Right cardiac atrium (tissue), 5 donors: ENCODE results near the gene ATG10. TPM values are rescaled to one million over a fixed set of nuclear protein-coding genes. Genes with fewer than 3 reads are reported as not detected.

Experiments used
- ATAC-seq, 2 donors: fragments of 200-7000 bp; cut with Tn5 transposase; one replicate each; pipeline versions ENCODE4 v1.8.0 to v1.9.1; 2020; ENCODE audit warnings: moderate library complexity in 2 of 2, mild to moderate bottlenecking in 1 of 2
- DNase-seq, 3 donors: peaks; one replicate each; pipeline ENCODE4 v3.0.0-alpha.2; 2020
- H3K27ac ChIP-seq: one replicate; pipeline ENCODE4 v1.5.1; 2013; ENCODE audit warnings: mild to moderate bottlenecking, low read length, control low read depth, moderate library complexity
- H3K27me3 ChIP-seq: one replicate; pipeline ENCODE4 v1.6.1; 2013; ENCODE audit not compliant: control insufficient read depth, insufficient read depth
- H3K4me1 ChIP-seq: one replicate; pipeline ENCODE4 v1.6.1; 2013; ENCODE audit warnings: low read length; ENCODE audit not compliant: control insufficient read depth, insufficient read depth
- H3K4me3 ChIP-seq: one replicate; pipeline ENCODE4 v1.5.1; 2013; ENCODE audit warnings: low read length, control low read depth
- H3K9me3 ChIP-seq: one replicate; pipeline ENCODE4 v1.6.1; 2013; ENCODE audit warnings: low read length; ENCODE audit not compliant: control insufficient read depth
- WGBS: extraction: QIAGEN DNeasy Blood & Tissue Kit; methylation state at CpG from one replicate; pipeline ENCODE4 v1.1.7; 2013; 5-methylcytosine and 5-hydroxymethylcytosine counted together
- intact Hi-C, 4 donors: fragments of 100-400 bp; cut with DNase I; formaldehyde crosslinking; loops; one replicate each; pipeline versions ENCODE4 v1.11.0 to v1.14.0; 2022 to 2023
- polyA plus RNA-seq: library from polyadenylated mRNA; stranded (reverse); fragments of 200-250 nt; gene quantifications from one replicate; pipeline ENCODE4 v1.2.3, GENCODE V29; 2013
- total RNA-seq, 4 donors: library from RNA; stranded (reverse); fragmentation: NEBNext Ultra II Directional; extraction: Animal tissue kit (Norgen Biotek cat#: 25700); gene quantifications; one replicate each; pipeline ENCODE4 v1.2.1, GENCODE V29; 2021
- donor health status: healthy with polysubstance abuse.
- donor health status: DM: no; HTN: yes; CAD: no.
- donor health status: DM: no; HTN: no; CAD: no.
- donor health status: DM: no; HTN: yes; CAD: no; lungs with severe emphysema.
- donor health status: DM: yes; HTN: yes; CAD: no.

The ATG10 gene
- total and polyA plus RNA-seq, 5 donors: 4.8 to 7.6 (median 5.3) TPM

DNA sequence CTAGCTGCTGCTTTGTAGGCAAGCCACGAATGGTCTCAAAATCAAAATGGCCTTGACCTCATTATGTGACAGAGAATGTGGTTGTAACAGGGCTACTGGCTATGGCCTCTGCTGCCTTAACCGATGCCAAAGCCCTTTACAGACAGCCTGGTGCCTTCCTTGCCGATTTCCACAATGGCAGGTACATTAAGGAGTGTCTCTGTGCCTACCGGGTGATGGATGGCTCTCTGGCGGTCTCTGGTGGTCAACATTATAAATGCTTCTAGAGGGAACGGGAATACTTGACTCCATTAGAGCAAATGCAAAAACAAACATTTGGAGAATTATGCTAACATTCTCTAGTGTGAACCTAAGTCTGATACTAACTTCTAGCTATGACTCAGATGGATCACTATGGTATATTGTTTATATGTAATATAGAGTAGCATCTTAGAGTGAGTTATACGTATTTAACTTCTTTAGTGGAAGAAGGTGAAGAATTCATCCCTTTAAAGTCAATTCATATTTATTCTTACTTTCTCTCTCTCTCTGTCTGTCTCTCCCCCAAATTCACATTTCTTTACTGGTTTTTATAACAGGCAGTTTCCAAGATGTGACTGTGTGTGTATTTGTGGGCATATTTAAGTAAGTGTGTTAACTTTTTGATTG is 253.8 kb downstream of the ATG10 start:
- 28% methylated on average over 7 of the region's 7 CpGs for WGBS
- intact Hi-C loops: loop anchor here in 1 of 4 donors (5.0 kb wide), 1 partner anchor 798 kb away; no protein-coding TSS in a partner anchor
- H3K27me3 ChIP-seq: no peaks in the 10 kb centered on the region

DNA sequence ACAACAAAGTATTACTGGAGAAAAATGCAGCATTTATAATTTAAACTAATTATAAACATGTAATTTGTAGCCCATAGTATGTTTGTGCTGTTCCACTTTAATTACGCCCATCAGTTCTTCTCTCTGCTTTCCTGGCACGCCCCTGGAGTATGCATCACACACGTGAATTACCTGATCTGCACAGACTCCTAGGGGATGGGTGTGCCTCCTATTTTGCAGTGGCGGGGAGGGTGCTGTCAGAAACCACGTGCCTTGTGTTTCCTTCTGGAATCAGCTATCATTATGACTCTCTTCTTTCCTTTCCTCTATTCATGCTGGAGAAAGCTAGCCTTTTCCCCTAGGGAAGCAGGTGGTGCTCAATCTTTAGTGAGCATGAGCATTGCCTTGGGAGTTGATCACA is 263.1 kb downstream of the ATG10 start:
- peaks cover 2% of the 10 kb centered on the region for H3K4me1 ChIP-seq
- WGBS: 54% methylated on average over 5 of the region's 5 CpGs
- no peaks in the 10 kb centered on the region for H3K9me3 ChIP-seq
- no peak for DNase-seq
- ATAC-seq: peak in 1 of 2 donors; percentile 60
- intact Hi-C loops: no loop called here
- H3K27me3 ChIP-seq: no peaks in the 10 kb centered on the region
- H3K27ac ChIP-seq: no peak overlapping the region
- no peak overlapping the region for H3K4me3 ChIP-seq

More for the DNA sequence above, 253.8 kb downstream of the ATG10 start:
- peak; percentile 17 to 56 (median 55) for DNase-seq
- ATAC-seq: peak; percentile 68 to 78
- H3K4me1 ChIP-seq: peaks cover 2% of the 10 kb centered on the region
- H3K27ac ChIP-seq: no peak overlapping the region
- H3K9me3 ChIP-seq: no peaks in the 10 kb centered on the region
- H3K4me3 ChIP-seq: no peak overlapping the region

DNA sequence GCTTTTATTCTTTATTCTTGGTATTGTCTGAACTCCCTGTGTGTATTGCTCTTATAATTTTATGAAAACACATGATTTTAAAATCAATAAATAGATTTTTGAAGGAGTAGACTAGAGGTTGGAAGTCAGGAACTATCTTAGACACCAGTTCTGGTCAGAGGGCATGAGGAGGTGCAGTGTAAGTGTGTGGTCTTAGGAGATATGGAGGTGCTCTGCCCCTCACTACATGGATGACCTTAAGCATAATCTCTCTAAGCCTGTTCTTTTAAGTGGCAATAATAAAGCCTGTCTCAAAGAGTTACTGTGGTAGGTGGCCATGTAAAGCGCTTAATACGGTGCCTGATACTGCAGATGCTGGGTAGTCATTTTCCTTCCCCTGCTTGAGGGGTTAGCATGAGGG is 272.3 kb downstream of the ATG10 start:
- 97% methylated on average over 2 of the region's 2 CpGs for WGBS
- H3K4me1 ChIP-seq: no peaks in the 10 kb centered on the region
- intact Hi-C loops: no loop called here

DNA sequence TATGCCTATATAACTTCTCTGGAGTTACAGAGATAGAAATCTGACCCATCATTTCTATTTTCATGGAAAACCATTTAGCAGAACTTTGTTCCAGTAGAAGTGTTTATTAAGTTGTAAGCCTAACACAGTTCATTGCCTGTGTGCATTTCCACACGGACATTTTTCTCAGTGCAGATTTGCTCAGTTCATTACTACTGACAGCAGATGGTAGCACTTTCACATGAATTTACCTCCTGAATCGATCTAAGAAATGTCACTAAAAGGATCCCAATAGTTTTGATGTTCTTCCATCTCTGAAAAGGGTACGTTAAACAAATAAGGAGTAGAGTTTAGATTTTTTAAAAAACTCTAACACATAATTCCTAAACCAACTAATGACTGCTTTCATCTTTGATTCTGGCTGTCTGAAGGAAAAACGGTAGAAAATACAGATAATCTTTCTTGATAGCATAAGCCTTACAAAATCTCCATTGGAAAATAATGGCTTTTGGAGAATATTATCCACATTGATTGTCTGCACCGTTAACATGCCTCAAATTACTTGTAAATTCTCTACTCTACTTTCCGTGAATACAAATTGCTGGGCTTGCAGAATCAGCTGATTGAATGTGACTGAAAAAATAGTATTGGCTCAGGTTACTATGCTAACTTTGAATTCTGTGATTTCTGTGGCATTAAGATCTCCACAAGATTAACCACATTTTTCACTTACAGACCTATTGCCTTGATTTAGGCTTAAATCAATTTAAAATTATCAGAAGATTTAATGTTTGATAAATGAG is 273.2 kb downstream of the ATG10 start:
- Histone ChIP-seq H3K4me1 (no peaks in the 10 kb centered on the region), H3K9me3 (no peaks in the 10 kb centered on the region), H3K4me3 (no peak overlapping the region), H3K27me3 (no peaks in the 10 kb centered on the region), H3K27ac (no peak overlapping the region)
- ATAC-seq (no peak), DNase-seq (no peak)
- intact Hi-C loops: no loop called here
- WGBS: 71% methylated on average over 6 of the region's 6 CpGs

More for the DNA sequence above, 272.3 kb downstream of the ATG10 start:
- no peak overlapping the region for H3K27ac ChIP-seq
- DNase-seq (no peak), ATAC-seq (no peak)
- no peaks in the 10 kb centered on the region for H3K27me3 ChIP-seq
- no peak overlapping the region for H3K4me3 ChIP-seq
- no peaks in the 10 kb centered on the region for H3K9me3 ChIP-seq

DNA sequence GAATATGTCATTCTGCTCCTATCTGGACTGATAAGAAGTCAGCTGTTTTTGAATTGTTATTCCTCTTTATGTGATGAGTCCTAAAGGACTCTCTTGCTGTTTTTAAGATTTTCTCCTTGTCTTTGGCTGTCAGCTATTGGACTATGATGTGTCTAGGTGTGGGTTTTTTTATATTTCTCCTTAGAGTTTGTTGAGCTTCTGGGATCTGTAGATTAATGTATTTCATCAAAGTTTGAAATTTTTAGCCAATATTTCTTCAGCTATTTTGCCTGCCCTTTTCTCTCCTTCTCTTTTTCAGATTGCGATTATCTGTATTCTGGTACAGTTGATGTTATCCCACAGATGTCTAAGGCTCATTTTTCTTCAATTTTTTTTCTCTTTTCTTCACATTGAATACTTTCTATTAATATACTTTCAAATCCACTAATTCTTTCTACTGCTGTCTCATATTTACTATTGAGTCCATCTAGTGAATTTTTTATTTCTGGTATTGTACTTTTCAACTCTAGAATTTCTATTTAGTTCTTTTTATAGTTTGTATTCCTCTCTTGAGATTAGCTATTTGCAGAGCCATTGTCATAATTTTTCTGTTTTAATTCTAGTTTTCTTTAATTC is 275.2 kb downstream of the ATG10 start:
- Histone ChIP-seq H3K9me3 (no peaks in the 10 kb centered on the region), H3K27me3 (no peaks in the 10 kb centered on the region), H3K27ac (no peak overlapping the region), H3K4me3 (no peak overlapping the region), H3K4me1 (no peaks in the 10 kb centered on the region)
- 100% methylated on average over 1 of the region's 1 CpG for WGBS
- ATAC-seq: no peak
- no peak for DNase-seq
- intact Hi-C loops: no loop called here

DNA sequence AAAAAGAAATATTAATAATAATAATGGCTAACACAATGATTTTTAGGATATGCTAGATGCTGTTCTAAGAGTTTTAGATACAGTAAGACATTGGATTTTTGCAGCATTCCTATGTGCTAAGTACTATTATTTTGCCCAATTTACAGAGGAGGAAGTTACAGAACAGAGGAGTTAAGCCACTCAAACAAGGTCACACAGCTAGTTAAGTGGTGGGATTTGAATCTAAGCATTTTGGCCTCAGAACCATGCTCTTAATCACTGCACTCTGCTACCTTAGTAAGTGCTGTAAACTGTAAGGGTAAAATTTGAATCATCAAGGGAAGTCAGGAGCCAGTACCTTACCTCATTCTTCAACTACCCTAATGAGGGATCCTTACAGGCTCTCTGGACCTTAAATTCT is 280.9 kb downstream of the ATG10 start:
- H3K27ac ChIP-seq: no peak overlapping the region
- intact Hi-C loops: no loop called here
- no peak for ATAC-seq
- DNase-seq: no peak
- H3K9me3 ChIP-seq: no peaks in the 10 kb centered on the region
- H3K27me3 ChIP-seq: no peaks in the 10 kb centered on the region
- no peaks in the 10 kb centered on the region for H3K4me1 ChIP-seq
- no peak overlapping the region for H3K4me3 ChIP-seq

DNA sequence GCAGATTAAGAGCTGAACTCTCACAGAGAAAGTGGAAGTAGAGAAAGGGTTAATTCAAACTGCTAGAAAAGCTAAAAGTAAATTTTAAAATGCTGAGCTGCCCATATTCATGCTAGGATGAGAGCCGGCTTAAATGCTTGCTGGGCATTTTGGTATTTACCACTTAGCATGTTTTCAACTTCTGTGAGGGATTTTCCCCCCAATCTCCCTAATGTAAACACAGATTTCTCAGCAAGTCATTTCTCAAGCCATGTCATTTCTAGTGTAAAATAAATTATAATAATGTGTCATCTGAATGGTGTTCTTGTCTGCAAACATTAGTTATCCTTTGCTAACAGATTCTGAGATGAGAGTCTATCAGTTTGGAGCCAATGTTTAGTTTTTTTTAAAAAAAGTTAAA is 284.0 kb downstream of the ATG10 start:
- no peak for ATAC-seq
- no peak for DNase-seq
- H3K4me3 ChIP-seq: no peak overlapping the region
- H3K27me3 ChIP-seq: no peaks in the 10 kb centered on the region
- WGBS: 70% methylated on average over 1 of the region's 1 CpG
- intact Hi-C loops: no loop called here
- H3K27ac ChIP-seq: no peak overlapping the region
- no peaks in the 10 kb centered on the region for H3K9me3 ChIP-seq
- no peaks in the 10 kb centered on the region for H3K4me1 ChIP-seq

DNA sequence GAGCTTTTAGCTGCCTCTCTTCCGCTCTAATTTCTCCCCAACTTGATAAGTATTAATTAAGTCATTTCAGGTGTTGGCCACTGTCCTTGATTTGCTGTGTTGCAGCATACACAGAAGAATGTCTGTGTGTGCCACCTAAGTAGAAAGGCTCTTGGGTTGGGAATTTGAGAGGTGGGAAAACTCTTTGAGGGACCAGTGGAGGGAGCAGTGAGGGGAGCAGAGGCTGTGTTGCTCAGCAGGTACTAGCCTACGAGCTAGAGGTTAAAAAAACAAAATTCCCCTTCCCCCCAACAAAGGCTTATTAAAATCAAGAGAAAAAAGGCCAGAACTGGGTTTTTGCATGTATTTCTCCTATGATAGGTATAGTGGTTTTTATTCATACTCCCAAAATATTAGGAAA is 285.4 kb downstream of the ATG10 start:
- no peak for ATAC-seq
- WGBS: 97% methylated on average over 2 of the region's 2 CpGs
- intact Hi-C loops: no loop called here

DNA sequence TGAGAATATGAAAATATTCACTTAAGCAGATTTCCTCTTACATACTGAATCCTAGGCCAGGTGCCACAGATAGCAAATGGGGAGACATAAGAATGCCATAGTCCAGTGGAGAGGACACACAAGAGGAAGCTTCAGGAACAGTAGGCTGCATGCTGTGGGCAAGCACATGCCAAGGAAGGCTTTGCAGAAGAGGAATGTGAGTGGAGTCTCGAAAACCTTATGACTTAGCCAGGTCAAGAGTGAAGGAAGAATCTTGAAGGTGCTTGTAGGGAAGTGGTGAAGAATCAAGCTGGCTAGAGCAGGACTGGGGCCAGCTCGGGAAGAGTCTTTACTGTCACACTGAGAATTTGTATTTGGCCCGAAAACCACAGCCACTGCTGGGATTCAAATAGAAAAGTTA is 285.9 kb downstream of the ATG10 start:
- WGBS: 82% methylated on average over 3 of the region's 3 CpGs
- ATAC-seq: no peak

More for the DNA sequence above, 285.4 kb downstream of the ATG10 start:
- no peak overlapping the region for H3K4me3 ChIP-seq
- H3K4me1 ChIP-seq: no peaks in the 10 kb centered on the region
- no peaks in the 10 kb centered on the region for H3K27me3 ChIP-seq
- H3K27ac ChIP-seq: no peak overlapping the region
- H3K9me3 ChIP-seq: no peaks in the 10 kb centered on the region
- DNase-seq: no peak

DNA sequence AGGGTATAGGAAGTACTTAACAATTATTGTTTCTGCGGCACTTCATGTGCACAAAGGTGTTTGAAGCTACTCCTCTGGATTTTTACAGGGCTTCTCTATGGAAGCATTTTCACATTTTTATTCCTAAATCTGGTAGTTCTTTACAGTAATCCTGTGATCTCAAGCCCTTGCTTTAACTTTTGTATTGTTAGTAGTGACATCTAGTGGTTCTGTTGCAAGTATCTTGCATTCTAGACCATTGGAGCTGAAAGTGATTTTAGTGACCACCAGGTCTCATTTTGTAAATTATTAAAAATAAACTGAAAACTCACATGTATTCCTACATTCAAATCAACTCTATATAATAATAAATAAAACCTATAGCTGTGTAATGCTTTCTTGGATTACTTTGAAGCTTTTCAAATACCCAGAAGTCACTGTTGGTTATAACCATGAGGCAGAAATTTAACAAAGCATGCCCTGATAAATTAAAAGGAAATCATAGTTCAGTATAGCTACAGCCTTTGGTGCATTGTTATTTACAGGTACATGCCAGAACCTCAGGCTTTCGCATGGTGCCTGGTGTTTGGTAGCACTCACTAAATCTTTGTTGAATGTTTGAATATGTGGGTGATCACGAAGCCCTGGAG is 287.5 kb downstream of the ATG10 start:
- H3K27me3 ChIP-seq: no peaks in the 10 kb centered on the region
- H3K4me3 ChIP-seq: no peak overlapping the region
- H3K9me3 ChIP-seq: no peaks in the 10 kb centered on the region
- intact Hi-C loops: no loop called here
- ATAC-seq (no peak), DNase-seq (no peak)
- no peak overlapping the region for H3K27ac ChIP-seq
- no peaks in the 10 kb centered on the region for H3K4me1 ChIP-seq
- 70% methylated on average over 3 of the region's 3 CpGs for WGBS

More for the DNA sequence above, 285.9 kb downstream of the ATG10 start:
- no peak for DNase-seq
- H3K4me1 ChIP-seq: no peaks in the 10 kb centered on the region
- no peak overlapping the region for H3K27ac ChIP-seq
- intact Hi-C loops: no loop called here
- H3K9me3 ChIP-seq: no peaks in the 10 kb centered on the region
- H3K4me3 ChIP-seq: no peak overlapping the region
- H3K27me3 ChIP-seq: no peaks in the 10 kb centered on the region

DNA sequence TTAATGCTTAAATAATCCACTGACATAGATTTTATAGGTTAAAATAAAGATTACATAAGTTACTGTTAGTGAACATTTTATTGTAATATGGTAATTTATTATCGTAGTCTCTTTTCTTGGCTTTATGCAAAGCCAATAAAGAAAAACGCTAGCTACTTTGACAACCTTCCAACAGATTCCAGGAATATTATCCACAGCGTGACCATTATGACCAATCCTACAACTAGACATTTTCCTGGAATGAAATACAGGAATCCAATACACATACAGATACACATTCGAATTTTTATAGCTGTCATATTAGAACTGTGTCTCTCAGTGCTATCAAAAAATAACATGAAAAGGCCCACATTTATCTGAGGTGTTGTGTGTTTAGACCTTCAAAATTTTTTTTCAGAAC is 293.2 kb downstream of the ATG10 start:
- DNase-seq (no peak), ATAC-seq (peak in 1 of 2 donors; percentile 57)
- Histone ChIP-seq H3K9me3 (no peaks in the 10 kb centered on the region), H3K27me3 (no peaks in the 10 kb centered on the region), H3K4me3 (no peak overlapping the region), H3K27ac (no peak overlapping the region), H3K4me1 (no peaks in the 10 kb centered on the region)
- 37% methylated on average over 4 of the region's 4 CpGs for WGBS
- intact Hi-C loops: no loop called here
